GM12872 (cell line): ENCODE results near the gene LTA4H.

Experiments used
- TF ChIP-seq, protein P1 (sequence below): IDR thresholded peaks from 3 replicates; pipeline ENCODE4 v1.5.1; 2011; ENCODE audit warnings: low read depth, mild to moderate bottlenecking, low read length, moderate library complexity; ENCODE audit not compliant: insufficient read depth

The LTA4H gene

DNA sequence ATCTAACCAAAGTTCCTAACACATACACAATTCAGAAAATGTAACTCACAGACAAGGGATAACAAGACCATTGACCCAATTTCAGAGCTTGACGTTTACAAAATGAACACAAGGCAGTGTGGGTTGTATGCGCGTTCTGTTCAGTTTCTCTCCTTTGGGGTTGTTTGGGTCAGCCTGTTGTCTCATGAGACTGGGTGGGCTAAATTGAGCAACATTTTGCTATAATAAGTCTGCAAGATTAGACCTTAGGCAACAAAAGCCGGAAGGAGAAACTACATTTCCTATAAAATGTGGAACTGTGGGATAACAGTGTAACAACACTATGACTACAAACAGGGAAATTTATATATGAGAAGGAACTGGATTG lies 18.8 kb upstream of the LTA4H start:
- TF ChIP-seq, protein P1, sequence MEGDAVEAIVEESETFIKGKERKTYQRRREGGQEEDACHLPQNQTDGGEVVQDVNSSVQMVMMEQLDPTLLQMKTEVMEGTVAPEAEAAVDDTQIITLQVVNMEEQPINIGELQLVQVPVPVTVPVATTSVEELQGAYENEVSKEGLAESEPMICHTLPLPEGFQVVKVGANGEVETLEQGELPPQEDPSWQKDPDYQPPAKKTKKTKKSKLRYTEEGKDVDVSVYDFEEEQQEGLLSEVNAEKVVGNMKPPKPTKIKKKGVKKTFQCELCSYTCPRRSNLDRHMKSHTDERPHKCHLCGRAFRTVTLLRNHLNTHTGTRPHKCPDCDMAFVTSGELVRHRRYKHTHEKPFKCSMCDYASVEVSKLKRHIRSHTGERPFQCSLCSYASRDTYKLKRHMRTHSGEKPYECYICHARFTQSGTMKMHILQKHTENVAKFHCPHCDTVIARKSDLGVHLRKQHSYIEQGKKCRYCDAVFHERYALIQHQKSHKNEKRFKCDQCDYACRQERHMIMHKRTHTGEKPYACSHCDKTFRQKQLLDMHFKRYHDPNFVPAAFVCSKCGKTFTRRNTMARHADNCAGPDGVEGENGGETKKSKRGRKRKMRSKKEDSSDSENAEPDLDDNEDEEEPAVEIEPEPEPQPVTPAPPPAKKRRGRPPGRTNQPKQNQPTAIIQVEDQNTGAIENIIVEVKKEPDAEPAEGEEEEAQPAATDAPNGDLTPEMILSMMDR = no peak

DNA sequence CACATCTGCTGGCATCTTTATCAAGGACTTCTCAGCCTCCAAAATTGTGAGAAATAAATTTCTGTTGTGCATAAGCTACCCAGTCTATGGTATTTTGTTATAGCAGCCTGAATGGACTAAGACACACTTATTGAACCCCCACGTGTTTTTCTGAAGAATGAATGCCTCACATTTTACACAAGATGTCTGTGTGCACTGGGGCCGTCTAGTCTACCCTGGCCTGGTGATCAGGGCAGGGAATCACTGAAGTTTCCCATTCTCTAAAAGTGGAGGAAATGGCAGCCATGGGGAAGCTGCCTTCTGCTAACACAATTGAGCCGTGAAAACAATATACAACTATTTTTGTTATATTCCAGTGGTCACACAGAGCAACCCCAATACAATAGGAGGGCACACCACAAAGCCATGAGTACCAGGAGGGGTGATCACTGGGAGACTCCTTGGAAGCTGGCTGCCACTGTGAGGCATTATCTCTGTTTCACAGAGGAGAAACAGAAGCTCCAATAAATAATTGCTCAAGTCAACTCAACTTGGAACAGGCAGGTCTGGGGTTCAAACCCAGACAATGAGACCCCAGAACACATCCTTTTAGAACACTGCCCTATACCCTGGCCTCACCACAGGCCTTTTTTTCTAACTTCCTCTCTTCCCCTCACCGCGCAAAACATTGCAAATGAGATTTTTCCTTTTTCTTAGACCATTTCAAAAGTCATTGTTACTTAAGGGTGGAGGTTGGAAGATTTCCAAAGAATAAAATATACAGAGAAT lies 18.3 kb upstream of the LTA4H start:
- TF ChIP-seq, protein P1 = no peak

DNA sequence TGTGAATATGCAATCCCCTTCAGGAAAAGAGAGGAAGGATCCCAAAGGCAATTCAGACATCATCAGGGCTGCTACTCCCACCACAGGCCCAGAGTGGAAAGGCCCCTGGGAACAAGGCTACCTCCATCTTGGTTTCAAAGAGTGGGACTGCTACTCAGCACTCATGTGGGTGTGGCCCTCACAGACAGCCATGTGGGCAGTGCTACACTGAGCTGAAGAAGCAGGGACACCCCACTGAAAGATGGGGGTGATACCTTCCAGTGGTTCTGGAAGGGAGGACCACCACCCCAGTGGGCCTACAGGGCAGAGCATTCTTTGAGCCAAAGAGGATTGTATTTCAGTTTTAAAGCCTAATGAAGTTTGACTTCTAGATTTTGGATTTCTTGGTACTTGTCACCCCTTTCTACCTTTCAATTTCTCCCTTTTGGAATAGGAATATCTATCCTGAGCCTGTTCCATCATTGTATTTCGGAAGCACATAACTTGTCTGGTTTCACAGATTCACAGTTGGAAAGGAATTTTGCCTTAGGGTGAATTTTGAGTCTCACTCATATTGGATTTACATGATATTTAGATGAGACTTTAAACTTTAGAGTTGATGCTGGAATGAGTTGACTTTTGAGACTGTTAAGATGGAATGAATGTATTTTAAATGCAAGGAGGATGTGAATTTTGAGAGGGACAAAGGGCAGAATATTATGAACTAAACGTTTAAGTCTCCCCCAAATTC lies 16.5 kb upstream of the LTA4H start:
- TF ChIP-seq, protein P1 = no peak

DNA sequence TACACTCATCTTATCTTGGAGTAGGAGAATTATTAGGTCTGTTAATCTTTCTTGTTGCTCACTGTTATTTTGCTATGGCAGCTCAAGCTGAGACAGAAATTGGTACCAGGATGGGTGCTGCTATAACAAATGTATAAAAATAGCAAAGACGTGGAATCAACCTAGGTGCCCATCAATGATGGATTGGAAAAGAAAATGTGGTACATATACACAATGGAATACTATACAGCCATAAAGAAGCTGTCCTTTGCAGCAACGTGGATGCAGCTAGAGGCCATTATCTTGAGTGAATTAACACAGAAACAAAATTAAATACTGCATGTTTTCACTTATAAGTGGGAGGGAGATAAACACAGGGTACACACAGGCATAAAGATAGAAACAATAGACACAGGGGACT lies 14.8 kb upstream of the LTA4H start:
- TF ChIP-seq, protein P1 = no peak

DNA sequence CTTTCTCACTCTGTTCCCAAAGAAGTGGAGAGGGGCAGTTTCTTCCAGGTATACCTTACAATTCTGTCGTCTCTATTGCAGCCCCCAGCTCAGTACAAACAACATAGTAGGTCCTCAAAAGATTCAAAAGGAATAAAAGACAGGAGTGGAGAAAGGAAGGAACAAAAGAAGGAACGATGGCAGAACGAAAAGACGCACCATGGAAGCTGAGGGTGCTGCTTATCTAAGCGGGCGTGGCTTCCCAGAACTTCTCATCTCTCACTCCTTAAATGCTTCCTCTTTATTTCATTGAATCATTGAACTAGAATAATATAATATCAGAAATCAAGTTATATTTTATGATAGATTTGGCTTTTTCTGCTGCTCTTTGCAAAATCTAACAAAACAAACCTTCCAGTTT lies 13.7 kb upstream of the LTA4H start:
- TF ChIP-seq, protein P1 = no peak

DNA sequence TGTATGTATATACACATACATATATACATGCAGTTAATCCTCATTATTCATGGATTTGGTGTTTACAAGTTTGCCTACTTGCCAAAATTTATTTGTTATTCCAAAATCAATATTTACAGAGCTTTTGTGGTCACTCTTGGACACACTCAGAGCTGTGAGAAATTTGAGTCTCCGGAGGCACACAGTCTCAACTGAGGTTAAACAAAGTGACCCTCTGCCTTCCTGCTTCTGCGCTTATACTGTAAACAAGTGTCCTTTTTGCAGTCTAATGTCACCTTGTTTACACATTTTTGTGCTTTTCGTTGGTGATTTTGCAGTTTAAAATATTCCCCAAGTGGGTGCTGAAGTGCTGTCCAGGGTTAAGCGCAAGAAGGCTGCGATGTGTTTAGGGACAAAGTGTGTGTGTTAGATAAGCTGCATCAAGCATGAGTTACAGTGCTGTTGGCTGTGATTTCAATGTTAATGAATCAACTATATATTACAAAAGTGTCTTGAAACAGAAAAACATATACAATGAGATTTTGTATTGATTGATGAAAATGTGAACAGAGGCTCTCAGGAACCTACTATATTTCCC lies 13.1 kb upstream of the LTA4H start:
- TF ChIP-seq, protein P1 = no peak

DNA sequence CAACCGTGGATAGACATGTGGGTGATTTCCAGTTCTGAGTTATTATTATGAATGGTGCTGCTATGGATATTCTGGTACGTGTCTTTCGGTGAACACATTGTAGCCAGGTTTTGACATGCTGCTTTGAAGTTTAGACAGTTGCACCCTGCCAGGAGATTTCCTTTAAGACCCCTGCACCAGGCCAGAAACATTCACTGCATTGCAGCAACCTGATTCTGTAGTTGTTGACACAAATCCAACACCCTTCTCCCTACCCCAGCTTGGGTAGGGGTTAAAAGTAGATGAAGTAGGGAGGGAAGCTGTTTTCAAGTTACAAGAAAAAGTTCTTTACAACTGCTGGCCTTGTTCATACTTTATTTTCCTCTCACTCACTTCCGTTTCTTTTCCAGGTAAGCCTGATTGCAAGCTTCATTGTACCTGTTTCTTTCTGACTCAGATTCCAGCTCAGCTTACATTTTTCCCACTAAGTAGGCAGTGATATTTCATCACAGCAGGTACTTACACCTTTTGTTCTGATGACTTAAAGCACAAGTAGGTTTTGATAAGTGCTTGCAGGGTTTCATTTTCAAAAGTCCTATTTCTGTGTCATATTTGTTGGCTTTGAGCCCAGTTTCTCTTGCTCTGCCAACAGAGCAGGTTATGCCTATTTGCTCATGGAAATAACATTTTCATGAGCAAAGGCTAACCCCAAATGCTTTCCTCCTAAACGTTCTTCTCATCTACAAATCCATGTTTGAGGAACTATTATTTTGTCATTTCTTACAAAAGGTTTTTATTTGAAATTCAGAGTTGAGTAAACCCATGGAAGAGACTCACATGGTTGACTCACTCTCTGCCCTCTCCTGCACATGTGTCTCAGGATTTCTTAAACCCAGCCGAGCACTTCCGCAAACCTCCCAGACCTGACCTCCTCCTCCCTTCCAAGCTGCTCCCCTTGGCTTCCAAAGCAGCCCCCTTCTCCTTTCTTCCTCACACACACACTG lies 12.1 kb upstream of the LTA4H start:
- TF ChIP-seq, protein P1 = no peak
